GM19238 (cell line): ENCODE results near the gene FETUB.

Experiments
- DNase-seq: peaks from one replicate; pipeline ENCODE4 v3.0.0; 2011; ENCODE audit warnings: low spot score; ENCODE audit not compliant: insufficient read length

The FETUB gene, protein sequence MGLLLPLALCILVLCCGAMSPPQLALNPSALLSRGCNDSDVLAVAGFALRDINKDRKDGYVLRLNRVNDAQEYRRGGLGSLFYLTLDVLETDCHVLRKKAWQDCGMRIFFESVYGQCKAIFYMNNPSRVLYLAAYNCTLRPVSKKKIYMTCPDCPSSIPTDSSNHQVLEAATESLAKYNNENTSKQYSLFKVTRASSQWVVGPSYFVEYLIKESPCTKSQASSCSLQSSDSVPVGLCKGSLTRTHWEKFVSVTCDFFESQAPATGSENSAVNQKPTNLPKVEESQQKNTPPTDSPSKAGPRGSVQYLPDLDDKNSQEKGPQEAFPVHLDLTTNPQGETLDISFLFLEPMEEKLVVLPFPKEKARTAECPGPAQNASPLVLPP

DNA sequence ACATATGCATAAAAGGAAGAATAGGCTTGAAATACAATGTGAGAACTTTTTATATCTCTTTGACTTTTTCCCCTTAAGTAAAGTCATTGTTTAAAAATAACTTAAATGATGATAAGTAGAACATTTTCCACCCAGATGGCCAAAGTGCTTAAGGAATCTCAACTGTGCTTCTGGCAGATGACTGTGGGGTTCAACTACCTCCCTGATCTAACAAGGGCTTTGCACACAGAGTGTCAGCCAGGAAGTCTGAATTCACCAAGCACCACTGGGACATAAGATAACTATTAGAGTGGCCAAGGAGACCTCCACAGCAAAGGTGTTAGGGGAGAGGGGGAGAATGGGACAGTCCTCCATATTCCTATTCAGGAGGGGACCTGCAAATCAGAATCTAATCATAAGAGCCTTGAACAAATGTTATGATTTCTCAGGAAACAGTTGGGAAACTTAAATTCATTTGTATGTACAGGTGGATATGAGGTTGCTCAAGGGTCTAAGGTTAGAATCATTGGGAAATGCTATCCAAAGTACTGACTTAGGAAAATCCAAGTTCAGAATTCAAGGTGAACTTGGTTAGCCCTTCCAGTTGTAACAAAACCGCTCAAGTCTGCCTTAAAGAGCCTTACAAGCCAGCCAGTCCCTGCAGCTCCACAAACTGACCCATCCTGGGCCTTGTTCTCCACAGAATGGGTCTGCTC lies at the start of gene FETUB:
FETUB (plus strand) TSS at position 622 of the 695 bp plus-strand sequence; CDS start at position 684, 62 bp downstream.
- DNase-seq: no peak

DNA sequence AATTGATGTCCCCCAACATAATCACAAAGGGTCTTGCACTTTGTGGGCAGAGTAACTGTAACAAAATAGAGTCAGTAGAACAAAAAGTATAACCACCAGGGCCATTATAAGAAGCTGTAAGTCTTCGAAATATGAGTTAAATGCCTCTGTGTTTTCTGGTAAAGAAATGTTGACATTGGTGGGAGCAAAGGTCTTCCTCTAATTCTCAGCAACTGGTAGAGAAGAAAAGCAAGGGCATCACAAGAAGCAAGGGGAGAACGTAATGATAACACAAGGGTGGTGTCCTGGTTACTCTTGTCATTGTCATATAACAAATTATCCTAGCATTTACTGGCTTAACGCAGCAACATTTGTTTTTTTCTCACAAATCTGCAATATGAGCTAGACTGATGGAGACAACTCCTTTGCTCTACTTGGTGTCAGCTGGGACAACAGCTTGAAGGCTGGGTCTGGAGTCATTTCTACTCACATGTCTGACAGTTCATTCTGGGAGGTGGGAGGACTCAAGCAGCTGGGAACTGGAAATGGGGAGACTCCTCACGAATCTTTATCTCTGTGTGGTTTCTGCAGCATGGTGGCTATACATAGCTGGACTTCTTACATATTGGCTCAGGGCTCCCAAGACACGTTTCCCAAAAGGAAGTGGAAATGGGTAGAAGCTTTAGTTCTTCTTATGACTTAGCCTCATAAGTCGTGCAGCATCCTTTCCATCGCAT lies 49.5 kb upstream of the FETUB start:
- no peak for DNase-seq

DNA sequence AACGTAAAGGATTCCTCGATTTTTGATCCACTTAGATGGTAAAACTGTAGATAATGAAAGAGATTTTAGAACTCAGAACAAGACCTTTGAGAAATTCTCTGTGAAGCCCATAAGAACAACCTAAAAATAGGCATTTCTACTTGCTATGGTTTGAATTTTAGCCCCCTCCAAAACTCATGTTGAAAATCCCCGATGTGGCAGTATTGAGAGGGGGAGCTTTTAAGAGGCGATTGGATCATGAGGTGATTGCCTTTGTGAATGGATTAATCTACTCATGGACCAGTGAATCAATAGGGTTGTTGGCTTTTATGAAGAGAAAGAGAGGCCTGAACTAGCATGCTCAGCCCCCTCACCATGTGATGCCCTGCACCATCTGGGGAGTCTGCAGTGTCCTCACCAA lies 47.5 kb upstream of the FETUB start:
- DNase-seq: no peak

DNA sequence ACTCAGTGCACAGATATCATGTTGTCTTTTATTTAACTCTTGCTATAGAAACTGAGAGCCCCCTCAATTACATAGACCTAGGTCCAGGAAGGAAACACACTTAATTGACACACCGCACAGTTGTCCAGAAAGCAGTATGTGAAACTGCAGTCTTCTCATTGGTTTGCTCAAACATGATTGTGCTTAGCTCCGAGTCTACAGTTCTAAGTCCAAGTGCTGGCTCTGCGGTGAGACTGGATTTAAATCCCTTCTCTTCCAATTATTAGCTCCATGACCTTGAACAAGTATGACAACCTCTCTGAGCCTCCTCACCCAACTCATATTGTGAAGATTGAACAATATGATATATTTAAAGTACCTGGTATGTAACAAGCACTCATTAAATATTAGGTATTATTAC lies 46.3 kb upstream of the FETUB start:
- DNase-seq: no peak

DNA sequence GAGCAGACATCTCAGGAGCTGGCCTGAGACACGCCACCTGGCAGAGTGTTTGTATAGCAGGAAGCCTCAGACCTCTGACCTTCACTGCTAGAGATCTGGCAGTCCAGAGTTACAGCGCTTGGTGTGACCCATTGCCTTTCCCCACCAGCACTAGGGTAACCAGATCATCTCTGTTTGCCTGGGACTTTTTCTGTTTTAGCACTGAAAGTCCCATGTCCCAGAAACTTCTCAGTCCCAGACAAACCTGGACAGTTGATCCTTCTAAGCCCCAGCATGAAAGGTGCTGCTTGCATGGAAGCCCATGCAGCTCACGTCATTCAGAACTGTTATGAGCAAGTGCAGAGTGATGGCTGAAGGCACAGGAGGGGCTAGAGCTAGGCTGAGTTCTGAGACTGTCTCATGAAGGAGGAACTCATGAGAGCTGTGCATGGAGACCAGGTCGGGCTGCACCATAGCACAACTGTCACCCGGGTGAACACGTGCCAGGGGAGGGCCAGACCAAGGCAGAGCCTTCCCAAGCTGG lies 45.5 kb upstream of the FETUB start:
- no peak for DNase-seq

DNA sequence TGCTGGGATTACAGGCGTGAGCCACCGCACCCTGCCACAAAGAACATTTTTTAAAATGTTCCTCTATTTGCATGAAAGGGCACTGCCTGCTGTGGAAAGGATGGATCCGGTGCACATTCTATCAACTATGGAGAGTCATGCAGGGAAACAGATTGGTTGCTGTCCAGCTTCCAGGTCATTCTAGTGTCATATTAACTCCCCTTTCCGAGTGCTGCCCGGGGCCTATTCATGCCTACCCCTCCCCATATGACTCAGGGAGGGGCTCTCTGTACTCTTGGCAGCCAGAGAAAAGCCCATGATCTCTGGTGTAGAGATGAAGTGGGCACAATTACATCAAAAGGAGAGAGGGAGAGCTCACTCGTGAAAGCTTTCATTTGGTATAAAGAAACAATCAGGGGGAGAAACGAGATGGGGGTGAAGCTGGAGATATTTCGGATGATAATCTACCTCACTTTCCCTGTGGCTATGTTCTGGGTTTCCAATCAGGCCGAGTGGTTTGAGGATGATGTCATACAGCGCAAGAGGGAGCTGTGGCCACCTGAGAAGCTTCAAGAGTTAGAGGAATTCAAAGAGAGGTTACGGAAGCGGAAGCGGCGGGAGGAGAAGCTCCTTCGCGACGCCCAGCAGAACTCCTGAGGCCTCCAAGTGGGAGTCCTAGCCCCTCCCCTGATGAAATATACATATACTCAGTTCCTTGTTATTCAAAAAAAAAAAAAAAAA lies 43.5 kb upstream of the FETUB start:
- DNase-seq: no peak

DNA sequence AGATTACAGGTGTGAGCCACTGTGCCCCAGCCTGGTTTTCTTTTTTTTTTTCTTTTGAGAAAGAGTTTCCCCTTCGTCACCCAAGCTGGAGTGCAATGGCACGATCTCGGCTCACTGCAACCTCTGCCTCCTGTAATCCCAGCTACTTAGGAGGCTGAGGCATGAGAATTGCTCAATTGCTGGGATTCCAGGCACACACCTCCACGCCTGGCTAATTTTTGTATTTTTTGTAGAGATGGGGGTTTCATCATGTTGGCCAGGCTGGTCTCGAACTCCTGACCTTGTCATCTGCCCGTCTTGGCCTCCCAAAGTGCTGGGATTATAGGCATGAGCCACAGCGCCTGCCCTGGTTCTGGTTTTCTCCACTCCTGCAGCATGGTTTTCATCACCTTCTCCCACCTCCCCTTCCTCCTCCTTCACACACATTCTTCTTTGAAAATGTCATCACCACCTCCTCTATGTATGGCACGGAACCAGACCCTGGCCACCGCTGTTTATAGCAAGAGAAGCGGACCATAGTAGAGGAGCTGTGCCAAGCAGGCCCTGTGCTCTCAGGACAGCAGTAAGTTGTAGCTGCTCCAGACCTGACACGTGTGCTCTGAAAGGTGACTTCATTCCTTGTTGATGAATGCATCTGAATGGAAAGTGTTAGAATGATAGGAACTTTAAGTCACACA lies 42.0 kb upstream of the FETUB start:
- no peak for DNase-seq

DNA sequence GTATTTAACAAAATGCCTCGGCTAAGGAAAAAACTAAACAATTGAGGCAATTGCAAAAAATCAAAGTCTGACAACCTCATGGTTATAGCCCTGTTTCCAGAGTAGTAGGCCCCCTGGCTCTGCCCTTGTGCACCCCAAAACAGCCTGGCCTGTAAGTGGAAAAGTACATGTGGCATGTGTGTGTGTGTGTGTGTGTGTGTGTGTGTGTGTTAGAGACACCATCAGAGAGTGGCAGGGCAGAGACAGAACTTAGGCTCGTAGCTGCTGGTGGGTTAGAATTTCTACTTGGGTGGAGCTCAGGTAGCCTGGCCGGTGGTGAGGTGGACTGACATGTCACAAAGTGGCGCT lies 41.4 kb upstream of the FETUB start:
- DNase-seq: no peak

DNA sequence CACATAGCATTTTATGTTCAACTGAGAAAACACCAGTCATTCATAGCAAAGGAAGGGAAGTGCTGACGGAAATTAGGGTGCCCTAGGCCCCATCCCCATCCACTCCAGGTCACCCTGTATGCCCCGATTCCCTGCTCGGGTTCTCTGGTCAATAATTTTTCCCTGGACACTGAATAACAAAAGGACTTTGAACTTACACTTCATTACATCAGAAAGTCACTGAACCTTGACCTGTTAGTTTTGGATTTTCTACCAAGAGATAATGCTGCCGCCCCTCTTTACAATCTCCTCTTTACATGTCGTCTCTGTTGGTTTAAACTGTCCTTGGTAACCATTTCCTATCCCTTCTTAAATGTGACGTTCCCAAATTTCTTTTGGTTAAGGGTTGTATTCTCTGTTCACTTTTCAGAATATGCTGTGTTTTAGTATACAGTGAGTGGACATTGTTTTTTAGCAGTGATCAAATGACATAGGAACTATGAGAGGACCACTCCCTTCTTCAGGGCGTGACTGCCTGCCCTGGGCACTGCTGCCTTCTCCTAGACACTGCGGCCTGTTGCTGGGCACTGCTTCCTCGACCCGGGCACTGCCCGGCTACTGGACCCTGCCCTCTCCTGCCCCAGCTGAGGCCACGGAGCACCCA lies 40.9 kb upstream of the FETUB start:
- DNase-seq: no peak

DNA sequence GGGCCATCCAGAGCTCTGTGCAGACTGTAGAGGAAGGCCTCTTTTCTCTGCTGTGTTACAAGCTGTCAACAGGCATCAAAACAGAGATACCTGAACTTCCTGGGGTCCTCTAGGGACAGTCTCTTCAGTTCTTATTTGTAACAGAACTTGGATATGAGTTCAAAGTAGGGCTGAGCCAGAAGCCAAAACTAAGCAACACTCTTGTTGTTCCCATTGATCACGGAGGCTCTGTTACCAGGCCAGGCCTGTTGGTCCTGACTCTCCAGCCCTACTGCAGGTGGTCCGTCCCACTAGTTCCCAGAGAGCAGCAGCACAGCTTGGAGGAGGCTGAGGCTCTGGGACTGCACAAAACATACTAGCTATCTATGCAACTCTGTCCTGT lies 40.4 kb upstream of the FETUB start:
- no peak for DNase-seq

DNA sequence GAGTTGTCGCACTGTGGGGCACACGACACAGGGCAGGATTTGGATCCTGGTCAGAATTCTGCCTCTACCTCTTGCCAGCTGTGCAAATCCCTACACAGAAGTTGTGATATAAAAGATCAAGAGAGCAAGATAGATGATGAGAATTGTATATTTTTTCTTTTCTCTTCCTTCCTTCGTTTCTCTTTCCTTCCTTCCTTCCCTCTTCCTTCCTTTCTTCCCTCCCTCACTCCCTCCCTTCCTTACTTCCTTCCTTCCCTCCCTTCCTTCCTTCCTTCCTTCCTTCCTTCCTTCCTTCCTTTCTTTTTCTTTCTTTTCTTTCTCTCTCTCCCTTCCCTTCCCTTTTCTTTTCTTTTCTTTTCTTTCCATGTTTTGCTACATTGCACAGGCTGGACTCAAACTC lies 39.3 kb upstream of the FETUB start:
- no peak for DNase-seq

DNA sequence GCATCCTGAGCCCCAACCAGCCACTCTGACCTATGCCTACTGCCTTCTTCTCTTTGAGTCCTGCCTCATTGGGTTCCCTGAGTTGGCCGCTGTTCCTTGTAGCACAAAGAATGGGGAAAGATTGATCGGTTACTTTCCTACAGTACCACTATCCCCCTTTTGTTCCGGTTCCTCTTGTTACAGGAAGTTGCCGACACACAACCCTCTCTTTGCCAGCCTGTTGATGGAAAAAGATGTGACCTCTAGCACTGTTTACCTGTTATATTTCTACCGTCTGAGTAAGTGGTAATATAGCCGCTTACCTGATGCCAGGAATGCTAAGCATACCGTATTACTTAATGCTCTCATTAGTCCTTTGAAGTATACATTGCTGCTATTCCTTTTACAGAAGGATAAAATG lies 37.0 kb upstream of the FETUB start:
- no peak for DNase-seq

DNA sequence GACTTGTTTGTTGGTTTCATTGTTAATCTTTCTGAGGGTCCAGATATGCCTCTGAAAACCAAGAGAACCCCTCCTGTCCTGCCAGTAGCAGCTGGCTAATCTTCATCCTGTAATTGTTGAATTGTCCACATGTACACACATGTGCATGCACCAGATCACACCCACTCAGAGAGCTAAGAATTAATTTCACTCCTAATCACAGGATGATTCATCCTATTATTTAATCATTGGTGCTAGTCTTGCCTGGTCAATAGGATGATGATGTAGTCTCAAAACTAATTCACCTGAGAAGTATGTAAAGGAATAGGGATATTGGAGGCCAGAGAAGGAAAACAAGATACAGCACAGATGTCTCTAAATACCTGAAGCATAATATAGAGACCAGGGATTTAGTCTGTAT lies 35.1 kb upstream of the FETUB start:
- no peak for DNase-seq

DNA sequence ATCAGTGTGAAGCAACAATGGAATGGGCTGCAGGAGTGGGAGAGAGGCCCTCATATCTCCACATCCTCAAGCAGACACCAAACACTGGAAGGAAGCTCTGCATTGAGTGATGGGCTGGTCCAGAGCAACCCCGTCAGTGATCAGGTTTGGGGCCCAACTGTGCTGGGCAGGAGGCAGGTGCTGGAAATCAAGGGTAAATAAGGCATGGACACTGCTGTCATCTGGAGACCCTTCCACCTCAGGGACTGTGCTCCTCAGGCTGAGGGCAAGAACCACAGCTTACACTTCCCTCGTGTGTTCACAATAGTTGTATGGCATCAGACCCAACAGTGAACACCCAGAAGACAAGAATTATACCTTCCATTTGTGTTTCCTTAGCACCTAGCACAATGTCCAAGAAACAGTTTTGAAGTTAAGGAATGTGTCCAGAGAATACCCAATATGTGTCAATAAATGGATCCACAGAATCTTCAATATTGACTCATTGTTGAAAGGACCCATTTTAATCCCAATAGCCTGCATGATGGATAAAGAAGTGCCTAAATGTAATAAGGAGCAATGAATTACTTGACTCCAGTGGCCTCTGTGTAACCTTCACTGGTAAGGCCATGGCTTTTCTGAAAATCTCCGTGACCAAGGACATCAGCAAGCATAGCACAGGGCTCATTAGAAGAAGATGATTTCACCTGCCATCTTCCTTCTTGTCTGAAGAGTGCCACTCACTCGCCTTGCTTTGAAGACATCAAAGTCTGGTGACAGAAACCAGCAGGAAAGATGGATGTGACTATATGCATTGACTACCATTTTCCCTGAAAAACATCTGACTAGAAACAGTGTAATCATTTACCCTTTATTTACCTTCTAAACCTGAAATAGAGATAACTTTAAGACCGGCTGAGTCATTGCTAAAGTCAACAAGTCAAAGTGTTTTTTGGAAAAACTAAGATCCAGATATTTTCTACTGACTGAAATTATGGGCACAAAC lies 34.3 kb upstream of the FETUB start:
- no peak for DNase-seq

DNA sequence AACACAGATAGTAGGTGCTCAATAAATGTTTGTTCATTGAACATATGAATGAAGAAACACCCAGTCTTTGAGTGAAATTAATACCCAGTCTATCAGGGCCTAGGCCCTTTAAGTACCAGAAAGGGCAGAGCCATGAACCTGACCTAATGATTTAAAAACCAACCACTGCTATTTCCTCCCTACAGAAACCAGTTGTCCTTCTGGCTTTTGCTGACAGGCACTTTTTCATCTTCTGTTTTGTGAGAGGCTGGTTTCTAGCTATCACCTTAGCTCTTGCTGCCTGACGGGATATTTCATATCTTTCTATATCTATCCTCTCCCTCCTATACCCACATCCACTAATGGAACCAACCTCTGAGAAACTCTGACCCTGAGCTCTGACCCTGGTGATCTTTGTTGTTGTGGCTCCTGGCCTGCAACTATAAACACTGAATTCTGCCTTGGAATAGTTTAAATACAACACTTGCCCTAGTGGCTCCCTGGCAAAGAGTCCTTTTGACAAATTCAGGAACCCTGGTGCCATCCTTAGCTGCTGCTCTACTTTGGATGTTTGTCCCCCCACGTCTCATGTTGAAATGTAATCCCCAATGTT lies 31.5 kb upstream of the FETUB start:
- no peak for DNase-seq

DNA sequence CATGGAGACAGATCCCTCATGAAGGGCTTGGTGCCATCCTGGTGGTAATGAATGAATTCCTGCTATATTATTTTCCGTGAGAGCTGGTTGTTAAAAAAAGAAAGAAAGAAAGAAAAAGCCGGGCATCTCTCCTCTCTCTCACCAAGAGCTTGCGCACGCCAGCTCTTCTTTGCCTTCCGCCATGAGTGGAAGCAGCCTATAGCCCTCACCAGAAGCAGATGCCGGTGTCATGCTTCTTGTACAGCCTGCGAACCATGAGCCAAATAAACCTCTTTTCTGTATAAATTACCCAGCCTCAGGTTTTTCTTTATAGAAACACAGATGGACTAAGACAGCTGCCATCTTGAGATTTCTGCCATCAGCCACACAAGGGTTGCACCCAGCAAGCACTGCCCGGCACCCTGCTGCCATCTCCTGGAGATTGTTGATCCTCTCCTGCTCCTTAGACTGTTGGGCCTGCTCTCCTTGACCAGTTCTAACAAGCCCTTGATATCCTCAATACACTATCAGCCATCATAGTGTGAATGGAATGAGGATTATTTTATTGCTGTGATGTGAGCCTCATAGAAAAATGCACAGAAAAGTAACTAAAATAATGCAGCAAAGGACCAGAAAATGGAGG lies 30.8 kb upstream of the FETUB start:
- DNase-seq: no peak

DNA sequence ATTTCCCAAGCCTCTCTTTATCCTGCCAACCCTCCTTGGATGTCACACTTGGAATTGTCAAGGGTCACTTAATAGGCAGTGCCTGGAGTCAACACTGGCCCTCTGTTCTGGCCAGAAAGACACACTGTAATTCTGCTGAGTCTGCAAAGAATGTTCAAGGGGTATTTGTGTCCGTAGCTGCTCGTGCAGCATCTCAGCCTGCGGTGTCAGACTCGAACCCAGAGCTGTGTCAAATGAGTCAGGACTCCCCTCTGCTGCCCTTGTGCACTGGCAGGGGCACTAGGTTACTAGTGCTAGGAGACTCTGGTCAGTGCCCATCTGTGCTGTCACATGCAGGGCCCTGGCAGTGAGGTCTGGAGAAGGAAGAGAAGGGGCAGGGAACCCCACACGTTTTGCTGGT lies 28.1 kb upstream of the FETUB start:
- DNase-seq: no peak
